GM18520 (cell line): ENCODE data around the gene FBLIM1.

ENCODE experiments used
- ATAC-seq: cut with Tn5 transposase; IDR thresholded peaks from one replicate; pipeline ENCODE4 v1.9.1; 2021; ENCODE audit not compliant: unreplicated experiment

FBLIM1 gene

DNA sequence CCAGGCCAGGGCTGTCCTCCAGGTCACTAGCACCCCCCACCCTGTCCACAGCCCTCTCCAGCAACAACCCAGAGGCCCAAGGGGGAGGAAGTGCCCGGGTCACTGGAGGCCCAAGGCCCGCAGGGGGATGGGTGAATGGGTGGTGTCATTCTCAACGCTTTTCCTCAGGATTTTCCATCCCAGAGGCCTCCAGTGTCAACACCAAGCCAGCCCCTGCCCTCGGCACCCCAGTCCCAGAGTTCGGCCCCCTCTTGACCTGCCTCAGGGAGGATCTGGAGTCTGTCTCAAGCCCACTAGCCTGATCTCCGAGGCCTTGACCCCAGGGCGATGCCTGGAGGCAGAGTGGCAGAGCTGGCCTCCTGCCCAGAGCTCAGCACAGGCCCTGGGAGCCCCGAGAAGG is 11.2 kb upstream of the FBLIM1 start:
- no peak for ATAC-seq

DNA sequence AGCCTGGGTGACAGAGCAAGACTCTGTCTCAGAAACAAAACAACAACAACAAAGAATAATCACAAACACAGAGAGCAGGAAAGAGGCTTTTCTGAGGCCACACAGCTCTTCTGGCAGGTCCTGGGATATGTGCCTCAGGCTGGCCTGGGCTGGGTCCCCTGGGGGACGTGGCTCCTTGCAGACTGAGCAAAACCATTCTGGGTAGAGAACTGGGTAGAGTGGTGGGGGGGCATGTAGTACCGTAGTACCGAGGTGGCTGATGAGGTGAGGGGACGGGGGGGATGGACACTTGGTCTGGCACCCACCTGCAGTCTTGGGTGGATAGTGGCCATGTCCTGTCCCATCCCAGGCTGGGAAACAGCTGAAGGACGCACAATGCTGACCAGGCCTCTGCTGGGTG is 10.3 kb upstream of the FBLIM1 start:
- ATAC-seq, result no peak

DNA sequence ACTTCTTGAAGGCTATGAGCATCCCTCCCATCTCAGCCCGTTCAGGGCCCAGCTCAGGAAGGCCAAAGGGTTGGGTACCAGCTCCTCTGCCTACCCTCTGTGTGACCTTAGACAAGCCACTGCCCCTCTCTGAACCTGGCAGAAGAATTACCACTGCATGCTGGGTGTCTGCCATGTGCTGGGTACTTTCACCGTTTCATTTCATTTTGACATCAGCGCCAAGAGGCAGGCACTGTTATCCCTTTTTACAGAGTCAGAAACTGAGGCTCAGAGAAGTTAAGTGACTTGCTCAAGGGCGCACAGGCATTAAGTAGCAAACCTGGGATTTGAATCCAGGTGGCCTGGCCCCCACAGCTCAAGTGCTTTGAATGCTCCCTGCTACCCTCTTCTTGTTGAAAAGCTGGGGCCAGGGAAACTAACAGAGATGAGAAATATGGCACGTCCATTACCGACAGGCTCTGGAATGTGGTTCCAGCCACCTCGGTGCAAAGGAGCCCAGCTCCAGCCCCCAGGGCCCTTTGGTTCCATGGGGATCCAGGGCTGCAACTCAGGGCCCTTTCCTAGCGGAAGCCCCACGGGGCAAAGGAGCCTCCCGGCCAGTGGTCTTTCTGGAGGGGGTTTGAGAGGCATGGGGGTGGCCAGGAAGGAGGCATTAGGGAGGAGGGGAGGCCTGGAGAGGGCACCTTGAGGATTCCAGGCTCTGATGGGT is 9.8 kb upstream of the FBLIM1 start:
- no peak for ATAC-seq

DNA sequence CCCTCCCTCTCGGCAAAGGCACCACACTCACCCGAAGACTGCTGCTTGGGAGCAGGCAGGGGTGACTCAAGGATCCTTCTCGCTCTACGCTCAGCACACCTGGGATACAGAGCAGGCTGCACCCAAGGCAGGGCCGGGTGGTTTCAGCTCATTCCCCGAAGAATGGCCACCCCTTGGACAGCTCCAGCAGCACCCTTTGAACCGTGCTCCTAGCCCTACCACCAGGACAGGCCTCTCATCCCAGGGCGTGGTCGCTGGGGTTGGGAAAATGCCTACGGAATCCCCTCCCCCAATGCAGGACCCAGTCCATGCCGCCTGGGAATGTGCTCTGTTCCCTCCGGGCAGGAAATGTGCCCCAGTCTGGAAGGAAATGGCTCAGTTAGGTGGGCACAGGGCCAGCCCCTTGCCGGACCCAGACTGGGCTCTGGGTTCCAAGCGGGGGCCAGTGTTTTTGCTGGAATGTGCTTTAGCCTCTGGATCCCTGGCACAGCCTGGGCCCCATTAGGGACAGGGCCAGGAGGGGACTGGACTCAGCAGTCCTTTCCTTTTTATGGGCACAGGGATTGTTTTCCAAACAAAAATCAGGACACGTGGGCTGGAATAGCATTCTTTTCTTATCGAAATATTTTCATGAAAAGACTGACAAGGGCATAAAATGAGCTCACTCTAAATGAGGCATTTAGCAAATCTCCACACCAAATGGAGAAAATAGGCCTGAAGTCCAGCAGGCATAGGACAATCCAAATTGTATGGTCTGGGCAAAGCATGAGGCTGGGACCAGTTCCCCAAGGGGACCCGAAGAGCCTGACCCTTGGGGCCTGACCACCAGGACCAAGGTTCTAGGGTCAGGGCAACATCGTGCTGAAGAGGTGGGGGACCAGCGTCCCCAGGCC is 8.9 kb upstream of the FBLIM1 start:
- ATAC-seq, result no peak

DNA sequence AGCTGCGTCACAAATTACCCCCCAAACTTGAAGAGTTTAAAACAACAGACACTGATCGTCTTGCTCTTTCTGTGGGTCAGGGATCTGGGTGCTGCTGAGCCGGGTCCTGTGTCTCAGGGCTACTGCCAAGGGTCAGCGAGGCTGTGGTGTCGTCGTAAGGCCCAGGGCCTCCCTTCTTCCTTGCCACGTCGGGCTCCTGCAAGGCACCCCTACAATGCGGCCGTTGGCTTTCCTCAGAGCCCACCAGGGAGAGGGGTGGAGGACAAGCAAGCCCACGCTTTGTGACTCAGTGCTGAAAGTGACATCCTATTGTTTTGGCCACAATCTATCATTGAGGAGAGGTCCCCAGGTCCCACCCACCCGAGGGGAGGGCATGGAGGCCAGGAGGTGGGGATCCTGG is 7.7 kb upstream of the FBLIM1 start:
- no peak for ATAC-seq

DNA sequence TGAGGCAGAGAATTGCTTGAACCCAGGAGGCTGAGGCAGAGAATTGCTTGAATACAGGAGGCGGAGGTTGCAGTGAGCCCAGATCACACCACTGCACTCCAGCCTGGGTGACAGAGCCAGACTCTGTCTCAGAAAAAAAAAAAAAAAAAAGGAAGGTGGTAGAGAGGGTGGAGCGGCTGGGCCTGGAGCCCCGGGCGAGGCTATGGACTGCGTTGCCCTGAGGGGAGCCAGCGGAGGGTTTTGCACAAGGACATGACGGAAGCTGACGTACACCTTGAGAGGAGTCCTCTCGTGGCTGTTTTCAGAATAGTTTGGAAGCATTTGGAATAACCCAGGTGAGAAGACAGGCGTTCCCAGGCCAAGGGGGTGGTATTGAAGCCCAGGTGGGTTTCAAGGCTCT is 6.9 kb upstream of the FBLIM1 start:
- ATAC-seq, result no peak

DNA sequence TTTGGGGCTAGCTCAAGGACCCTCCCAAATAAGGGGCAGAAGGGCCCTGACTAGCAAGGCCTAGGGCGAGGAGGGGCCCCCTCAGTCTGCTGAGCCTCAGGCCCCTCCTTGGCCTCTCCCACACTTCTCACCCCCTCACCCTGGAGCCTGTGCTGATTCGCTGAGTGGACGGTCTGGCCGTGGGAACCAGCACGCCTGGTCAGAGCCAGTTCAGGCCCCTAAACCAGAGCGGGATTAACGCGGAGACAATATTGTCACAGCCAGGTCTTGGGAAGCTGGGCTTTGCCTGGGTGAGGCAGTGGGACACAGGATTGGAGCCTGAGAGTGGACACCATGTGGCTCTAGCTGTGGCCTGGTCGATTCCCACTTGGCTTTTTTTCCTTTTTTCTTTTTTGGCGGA is 4.8 kb upstream of the FBLIM1 start:
- no peak for ATAC-seq

DNA sequence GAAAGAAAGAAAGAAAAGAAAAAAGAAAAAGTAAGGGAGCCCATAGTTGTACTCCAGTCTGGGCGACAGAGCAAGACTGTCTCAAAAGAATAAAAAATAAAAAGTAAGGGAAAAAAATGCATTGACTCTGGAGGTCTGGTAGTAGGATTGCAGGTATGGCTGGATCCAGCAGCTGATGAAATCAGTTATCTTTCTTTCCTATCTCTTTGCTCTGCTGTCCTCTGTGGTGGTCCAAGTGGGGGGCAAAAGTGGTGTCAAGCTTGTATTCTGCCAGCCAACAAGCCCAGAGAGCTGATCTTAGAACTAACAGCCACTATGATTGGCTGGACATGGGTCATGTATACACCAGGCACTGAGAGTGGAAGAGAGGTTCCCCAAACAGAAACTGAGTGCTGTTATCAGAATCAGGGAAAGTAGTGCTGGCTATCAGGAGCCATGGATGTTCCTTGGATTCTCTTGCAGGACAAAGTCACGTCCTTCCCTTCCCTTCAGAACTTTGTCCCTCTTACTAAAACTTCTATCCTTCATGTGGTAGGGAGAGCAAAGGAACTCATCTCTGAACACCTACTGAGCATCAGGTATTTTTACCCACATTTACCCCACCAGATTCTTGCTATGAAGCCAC is 3.5 kb upstream of the FBLIM1 start:
- ATAC-seq, result no peak

DNA sequence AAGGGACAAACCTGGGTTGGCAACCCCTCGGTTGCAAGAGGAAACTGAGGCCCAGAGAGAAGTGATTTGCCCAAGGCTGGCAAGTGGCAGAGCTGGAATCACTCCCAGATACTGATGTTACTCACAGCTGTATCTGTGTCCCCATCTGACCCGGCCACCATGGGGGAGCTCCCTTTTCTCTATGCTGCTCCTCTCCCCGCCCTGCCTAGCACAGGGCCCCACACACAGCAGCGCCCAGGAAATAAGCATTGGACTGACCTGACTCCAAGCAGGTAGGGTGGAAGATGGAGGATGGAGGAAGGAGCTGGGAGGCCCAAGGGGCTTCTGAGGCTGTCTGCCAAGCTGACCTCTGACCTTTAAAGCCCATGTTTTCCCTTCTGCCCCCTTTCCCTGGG is 3.0 kb upstream of the FBLIM1 start:
- no peak for ATAC-seq

DNA sequence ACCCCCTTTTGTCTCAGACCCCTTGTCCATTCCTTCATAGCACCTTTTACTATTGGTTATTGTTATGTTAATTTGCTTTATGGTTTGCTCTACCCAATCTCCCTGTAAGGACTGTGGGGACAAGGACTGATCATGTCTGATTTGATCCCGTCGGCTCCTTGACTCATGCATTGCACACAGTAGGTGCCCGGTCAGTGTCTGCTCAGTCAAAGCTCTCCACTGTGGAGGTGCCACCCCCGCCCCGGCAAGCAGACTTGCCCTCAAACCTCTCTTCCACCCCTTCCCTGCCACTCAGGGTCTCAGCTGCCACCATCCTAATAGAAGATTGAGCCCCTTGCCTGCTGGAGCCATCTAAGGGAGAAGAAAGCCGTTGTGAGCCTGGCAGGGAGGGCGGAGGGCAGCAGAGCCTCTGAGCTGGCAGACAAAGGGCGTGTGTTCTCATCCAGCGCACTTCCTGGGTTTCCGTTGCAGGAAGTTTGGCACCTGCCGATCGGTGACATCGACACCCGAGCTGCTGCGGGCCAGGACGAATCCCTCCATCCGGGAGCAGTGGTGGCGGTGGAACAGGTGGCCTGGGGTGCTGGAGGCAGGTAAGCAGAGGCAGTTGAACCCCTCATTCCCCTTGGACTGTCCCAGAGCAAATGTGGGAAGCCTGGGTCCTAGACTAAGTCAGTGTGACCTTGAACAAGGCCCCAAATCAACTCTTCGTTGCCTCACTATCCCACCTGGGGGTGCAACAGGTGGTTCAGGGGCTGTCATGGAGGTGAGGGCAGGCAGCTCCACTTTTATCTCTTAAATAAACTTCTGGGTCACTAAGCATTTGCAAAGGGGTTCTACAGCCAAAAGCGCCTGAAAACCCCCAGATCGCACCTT is 2.2 kb upstream of the FBLIM1 start:
- no peak for ATAC-seq

DNA sequence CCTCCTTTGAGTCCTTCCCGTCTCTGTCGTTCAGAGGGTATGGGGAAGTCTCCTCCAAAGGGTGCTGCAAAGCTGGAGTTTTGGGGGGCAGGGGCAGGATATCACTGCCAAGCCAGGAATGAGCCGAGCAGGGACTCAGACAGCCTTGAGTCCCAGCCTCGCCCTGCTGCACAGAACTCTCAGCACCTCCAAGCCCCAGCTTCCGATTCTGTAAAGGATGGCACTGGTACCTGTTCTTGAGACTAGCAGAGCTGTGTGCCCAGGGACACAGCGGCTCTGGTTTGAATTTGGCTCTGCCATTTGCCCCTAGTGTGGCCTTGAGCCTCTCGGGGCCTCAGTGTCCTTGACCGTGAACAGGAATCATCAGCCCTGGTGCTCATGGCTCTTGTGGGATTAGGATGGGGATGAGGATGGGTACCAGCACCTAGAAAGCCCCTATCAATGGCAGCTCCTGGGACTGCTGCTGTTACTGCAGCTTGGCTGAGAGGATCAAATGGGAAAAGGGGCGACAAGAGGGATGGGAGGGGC is 1.5 kb upstream of the FBLIM1 start:
- no peak for ATAC-seq

DNA sequence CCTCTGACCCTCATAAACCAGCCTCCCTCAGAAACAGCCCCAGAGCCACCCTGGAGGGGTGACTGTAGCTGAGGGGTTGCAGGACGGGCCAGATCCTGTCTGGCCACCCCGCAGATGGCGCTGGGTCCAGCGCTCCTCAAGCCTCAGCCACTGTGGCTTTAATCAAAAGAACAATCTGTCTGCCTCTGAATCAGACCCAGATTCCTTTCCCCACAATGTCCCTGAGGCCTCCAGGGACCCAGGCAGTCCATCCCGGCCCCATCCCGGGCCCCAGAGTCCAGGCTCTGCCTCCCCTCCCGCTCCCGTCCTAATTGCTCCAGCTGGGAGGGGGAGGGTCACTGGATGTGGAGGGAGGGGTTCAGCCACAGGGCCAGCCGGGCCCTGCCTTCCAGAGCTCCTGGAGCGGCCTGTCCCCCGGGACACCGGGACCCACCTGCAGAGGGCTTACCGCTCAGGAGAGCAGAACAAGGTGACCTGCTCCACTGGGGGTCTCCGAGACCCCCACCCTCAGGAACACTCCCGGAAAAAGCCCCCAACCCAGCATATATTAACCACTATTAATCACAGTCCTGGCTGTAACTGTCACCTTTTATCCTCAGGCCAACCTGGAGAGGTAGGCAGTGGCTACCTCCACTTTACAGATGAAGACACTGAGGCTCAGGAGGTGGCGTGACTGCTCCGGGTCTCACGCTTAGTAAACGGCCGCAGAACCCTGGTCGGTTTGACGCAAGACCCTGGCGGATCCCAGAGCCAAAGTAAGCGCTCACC is 836 bp upstream of the FBLIM1 start:
- ATAC-seq, result no peak

DNA sequence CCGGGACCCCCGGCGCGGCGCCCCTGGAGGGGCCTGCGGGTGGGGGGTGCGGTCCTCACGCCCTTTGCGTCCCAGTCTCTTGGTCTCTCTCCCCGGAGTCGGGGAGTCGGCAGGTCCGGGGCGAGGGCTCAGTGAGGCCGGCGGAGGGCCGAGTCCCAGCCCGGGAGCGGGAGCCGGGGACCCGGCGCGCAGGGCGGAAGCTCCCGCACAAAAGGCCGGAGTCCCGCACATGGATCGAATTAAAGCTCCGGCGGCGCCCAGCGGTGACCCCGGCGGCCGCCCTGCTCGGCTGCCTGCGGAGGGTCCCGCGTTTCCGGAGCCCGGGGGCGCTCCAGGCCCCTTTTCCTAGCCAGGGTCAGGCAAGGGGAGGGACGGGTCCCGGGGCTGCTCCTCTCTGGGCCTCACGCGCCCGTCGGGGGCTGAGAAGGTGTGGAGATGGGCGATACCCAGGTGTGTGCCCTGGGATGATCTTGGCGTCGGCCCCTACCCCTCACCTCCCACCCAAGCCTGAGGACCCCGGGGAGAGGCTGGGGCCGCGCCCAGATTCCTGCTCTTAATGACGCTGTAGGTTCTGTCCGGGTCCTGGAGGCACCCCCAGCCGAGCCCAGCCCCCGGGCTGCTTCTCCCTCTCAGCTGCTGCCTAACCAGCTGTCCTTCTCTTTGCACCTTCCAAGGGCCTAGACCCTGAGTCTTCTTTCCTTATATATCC is 512 bp downstream of the FBLIM1 start:
- no peak for ATAC-seq

DNA sequence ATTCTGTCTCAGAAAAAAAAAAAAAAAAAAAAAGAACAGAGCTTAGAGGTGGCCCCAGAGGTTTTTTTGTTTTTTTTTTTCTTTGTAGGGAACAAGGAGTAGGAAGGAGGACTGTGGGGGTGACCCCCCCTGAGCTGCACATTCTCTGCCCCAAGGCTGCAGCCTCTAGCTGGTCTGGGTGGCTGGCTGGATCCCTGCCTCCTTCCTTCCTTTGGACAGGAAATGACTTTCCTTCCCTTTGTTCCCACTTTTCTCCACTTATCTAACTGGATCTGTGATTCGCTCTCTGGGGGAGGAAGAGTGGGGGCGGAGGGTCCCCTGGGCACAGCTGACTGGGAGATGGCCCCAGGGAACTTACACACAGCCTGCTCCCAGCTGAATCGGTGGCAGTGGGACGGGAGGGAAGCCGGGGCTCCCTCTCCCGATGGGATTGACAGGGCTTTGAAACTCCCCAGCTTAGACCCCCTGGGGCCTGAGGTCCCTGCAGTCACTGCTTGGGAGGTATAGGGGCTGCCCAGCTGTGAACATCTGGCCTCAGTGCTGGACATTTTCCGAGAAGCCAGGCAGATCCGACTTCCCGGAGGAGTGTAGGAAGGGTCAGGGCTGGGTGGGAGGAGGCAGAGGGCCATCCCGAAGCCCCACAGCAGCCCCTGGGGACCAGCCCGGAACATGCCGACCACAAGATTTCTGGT is 2.1 kb downstream of the FBLIM1 start:
- ATAC-seq, result no peak

DNA sequence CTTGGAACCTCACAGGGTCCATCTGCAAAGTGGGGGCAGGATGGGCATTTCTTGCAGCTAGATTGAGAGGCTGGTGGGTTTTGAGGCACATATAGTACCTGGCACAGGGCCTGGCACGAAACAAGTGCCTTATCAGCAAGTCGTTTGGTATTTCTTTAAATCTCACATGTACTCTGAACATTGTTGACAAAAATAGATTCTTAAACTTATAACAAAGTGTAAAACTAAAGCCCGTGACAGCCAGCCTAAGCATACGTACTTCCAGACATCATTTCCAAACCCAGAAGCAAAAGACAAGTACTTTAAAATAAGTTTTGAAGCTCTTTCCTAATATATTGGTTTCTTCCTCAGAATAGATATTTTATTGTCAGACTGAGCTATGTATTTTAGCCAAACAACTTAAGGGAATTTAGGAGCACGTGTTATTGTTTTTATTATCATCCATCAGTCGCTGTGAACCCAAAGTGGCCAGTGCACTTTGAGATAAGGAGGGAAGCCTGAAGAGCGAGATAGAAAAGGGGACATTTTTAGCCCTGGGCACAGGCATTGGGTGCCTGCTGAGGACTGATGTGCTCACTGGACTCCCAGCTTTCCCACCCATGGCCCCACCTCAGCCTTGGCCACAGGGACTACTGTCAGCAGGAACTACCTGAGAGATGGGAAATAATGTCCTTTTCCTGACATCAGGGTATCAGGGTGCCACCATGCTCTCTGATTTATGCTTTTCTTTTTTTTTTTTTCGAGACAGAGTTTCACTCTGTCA is 3.0 kb downstream of the FBLIM1 start:
- no peak for ATAC-seq

DNA sequence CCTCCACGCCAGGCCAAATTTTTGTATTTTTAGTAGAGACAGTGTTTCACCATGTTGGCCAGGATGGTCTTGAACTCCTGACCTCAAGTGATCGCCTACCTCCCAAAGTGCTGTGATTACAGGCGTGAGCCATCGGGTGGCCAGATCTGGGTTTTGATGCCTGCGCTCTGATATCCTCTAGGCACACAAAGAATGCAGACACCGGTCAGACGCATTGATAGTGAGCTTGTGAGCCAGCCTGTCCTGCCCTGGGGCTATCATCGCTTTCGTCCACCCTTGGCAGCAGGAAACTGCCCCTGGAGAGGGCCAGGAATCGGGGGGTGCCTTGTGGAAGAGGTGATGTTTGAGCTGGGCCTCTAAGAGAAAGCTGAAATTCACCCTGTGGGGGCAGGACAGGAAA is 4.0 kb downstream of the FBLIM1 start:
- ATAC-seq, result no peak

DNA sequence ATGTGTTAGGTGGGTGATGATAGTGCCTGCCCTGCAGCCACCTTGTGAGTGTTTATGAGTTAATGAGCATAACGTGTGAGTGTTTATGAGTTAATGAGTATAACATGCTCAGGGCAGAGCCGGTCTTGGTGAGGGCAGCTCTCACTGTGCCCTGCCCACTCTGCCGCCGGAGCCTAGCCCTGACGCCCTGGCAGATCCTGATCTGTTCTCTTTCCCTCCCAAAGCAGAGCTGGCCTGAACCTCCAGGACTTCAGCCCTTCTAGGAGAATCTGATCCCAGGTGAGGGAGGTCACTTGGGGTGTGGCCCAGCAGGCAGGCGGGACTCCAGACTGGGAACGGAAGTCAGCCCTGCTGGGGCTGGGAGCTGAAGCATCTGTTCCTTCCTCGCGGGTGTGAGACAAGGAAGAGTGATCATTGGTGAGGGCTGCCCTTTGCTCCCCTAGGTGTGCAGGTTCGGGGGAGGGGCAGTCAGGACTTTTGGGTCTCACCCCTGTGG is 5.7 kb downstream of the FBLIM1 start:
- no peak for ATAC-seq

DNA sequence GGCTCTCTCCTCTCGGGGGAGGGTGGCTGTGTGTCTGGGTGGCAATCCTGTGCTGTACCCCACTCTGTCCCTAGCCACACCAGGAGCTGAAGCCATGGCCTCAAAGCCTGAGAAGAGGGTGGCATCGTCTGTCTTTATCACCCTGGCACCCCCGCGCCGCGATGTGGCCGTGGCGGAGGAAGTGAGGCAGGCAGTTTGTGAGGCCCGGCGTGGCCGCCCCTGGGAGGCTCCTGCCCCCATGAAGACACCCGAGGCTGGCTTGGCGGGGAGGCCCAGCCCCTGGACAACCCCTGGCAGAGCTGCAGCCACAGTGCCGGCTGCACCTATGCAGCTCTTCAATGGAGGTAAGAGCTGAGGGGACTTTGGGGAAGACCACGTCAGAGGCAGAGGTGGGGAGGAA is 6.3 kb downstream of the FBLIM1 start:
- no peak for ATAC-seq
